Breast epithelium (tissue), 3 donors: ENCODE measurements around the gene EIF4G3.

Experiments
- CTCF ChIP-seq, 3 donors: fragments of 450-650 bp; IDR thresholded peaks; one replicate each; pipeline ENCODE4 v1.5.1; 2016 to 2017; ENCODE audit warnings: antibody characterized with exemption in 3 of 3, mild to moderate bottlenecking in 3 of 3, moderate library complexity in 3 of 3
- POLR2A ChIP-seq: fragments of 450-650 bp; IDR thresholded peaks from one replicate; pipeline ENCODE4 v1.6.1; 2016; ENCODE audit warnings: antibody characterized with exemption, mild to moderate bottlenecking, moderate library complexity

GRCh38 chr1:20882837-20883236 lies 293.9 kb downstream of the EIF4G3 start:
- TF ChIP-seq CTCF (IDR thresholded peaks at IDR 0.05): no peak
- no peak for TF ChIP-seq POLR2A
